PC-9 (cell line): Measurements from ENCODE around the gene BMF. TPM values are rescaled to one million over a fixed set of nuclear protein-coding genes. Genes with fewer than 3 reads are reported as not detected.

ENCODE experiments used
- BruUV-seq: library from RNA; stranded (reverse); fragments of 400-500 nt; replicated peaks from 2 replicates; lab custom pipeline; 2021; lab: Mats Ljungman, UMichigan
- CTCF ChIA-PET: fragments of 300-600 bp; sonication (Branson Sonifier 250); formaldehyde crosslinking; loops from one replicate; lab custom pipeline; 2022; ENCODE audit warnings: antibody characterized with exemption; lab: Charles Lee
- POLR2A ChIA-PET: fragments of 300-600 bp; sonication (Branson Sonifier 250); formaldehyde crosslinking; loops from one replicate; lab custom pipeline; 2022; ENCODE audit warnings: antibody characterized with exemption; ENCODE audit not compliant: unreplicated experiment; lab: Charles Lee
- DNase-seq, 2 experiments: peaks; one replicate each; pipeline versions ENCODE4 v3.0.0 to v3.0.0-alpha.2; 2015 to 2022; ENCODE audit warnings: mixed read lengths in 1 of 2
- H2AFZ ChIP-seq: fragments of 200-600 bp; sonication (generic); 2 replicates; pipeline ENCODE4 v1.8.1; 2017; ENCODE audit warnings: antibody characterized with exemption
- H3F3A ChIP-seq: fragments of 200-600 bp; sonication (generic); 2 replicates; pipeline ENCODE4 v1.8.1; 2017; ENCODE audit warnings: antibody characterized with exemption, mild to moderate bottlenecking, low read depth; ENCODE audit not compliant: insufficient read depth
- H3K27ac ChIP-seq: fragments of 200-600 bp; sonication (generic); 2 replicates; pipeline ENCODE4 v1.6.1; 2016; ENCODE audit warnings: mixed run types
- H3K27me3 ChIP-seq: fragments of 200-600 bp; sonication (generic); 2 replicates; pipeline ENCODE4 v1.6.1; 2016; ENCODE audit warnings: low read depth, mixed run types; ENCODE audit not compliant: insufficient read depth
- H3K36me3 ChIP-seq: fragments of 200-600 bp; sonication (generic); 2 replicates; pipeline ENCODE4 v1.6.1; 2016; ENCODE audit warnings: low read depth, mixed run types
- H3K4me1 ChIP-seq: fragments of 200-600 bp; sonication (generic); replicated peaks from 2 replicates; pipeline ENCODE4 v1.6.1; 2016; ENCODE audit warnings: mixed run types; ENCODE audit not compliant: insufficient read depth
- H3K4me2 ChIP-seq: fragments of 200-600 bp; sonication (generic); 2 replicates; pipeline ENCODE4 v1.6.1; 2017; ENCODE audit warnings: mixed run types
- H3K4me3 ChIP-seq: fragments of 200-600 bp; sonication (generic); 2 replicates; pipeline ENCODE4 v1.6.1; 2016; ENCODE audit warnings: mixed run types
- H3K79me2 ChIP-seq: fragments of 200-600 bp; sonication (generic); 2 replicates; pipeline ENCODE4 v1.6.1; 2017; ENCODE audit warnings: low read depth, mixed run types
- H3K9me2 ChIP-seq: fragments of 200-600 bp; sonication (generic); 2 replicates; pipeline ENCODE4 v1.8.1; 2017; ENCODE audit warnings: mild to moderate bottlenecking; ENCODE audit not compliant: insufficient read depth
- H3K9me3 ChIP-seq: fragments of 200-600 bp; sonication (generic); 2 replicates; pipeline ENCODE4 v1.8.1; 2016; ENCODE audit warnings: low read depth; ENCODE audit not compliant: insufficient read depth
- H4K20me1 ChIP-seq: fragments of 200-600 bp; sonication (generic); 2 replicates; pipeline ENCODE4 v1.8.1; 2017; ENCODE audit not compliant: insufficient read depth
- EZH2 ChIP-seq: fragments of 200-600 bp; sonication (generic); IDR thresholded peaks from 2 replicates; pipeline ENCODE4 v1.8.0; 2017; ENCODE audit warnings: antibody characterized with exemption, low read depth
- intact Hi-C: fragments of 100-400 bp; cut with micrococcal nuclease; formaldehyde crosslinking; loops from one replicate; pipeline ENCODE4 v1.10.0; 2022; ENCODE audit not compliant: unreplicated experiment
- total RNA-seq: library from RNA; stranded (reverse); gene quantifications from 2 replicates; pipeline ENCODE4 v1.2.3, GENCODE V29; 2021
- TF ChIP-seq, protein P1 (sequence below): fragments of 200-600 bp; sonication (generic); conservative IDR thresholded peaks from 2 replicates; pipeline ENCODE4 v1.6.1; 2017; ENCODE audit warnings: mixed run types, antibody characterized with exemption, mild to moderate bottlenecking, moderate library complexity

BMF gene
- total RNA-seq, 1 experiment from 2014 or later, result 11.0 TPM

DNA sequence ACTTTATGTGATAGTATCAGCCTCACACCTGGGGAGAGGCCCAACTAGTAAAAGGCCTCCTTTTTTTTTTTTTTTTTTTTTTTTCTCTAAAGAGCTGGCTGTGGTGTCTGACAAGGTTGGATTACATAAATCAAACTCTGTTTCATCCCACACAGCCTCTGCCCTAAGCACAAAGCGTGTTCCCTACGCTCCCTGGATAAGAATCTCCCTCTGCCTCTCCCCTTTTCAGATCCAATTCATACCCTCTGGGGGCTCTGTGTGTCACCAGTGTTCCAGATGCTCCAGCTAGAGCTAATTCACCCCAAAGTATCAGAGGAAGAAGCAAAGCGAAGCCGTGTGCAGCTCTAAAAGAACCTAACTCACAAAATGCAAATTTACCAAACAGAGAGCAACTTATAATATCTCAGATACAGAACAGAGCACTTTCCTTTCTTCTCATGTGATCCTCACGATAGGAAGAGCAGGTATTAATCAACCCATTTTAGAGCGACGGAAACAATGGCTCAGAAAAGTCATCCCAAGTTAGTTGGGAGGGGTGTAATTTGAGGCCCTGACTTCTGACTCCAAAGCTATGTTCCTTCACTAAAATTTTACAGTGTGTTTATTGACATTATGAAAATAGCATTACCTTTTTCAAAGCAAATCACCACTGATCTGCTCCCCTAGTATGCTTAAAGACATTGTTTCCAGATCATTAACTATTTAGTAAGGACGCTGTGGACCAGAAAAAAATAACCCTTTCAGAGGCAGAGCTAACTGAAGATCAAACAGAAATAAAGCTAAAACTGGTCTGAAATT, 12.4 kb downstream of the BMF start:
- no peak overlapping the region for H2AFZ ChIP-seq
- intact Hi-C loops, result no loop called here
- peaks cover 26% of the 10 kb centered on the region; the same call in 1 of the 2 replicates for H3F3A ChIP-seq
- H3K4me3 ChIP-seq, result no peak overlapping the region
- CTCF ChIA-PET, result interaction anchor here (0.6 kb wide), 1 partner anchor 41 kb away, joined by 3 read pairs; no protein-coding TSS in a partner anchor
- no peaks in the 10 kb centered on the region for H3K36me3 ChIP-seq
- no peaks in the 10 kb centered on the region for H3K79me2 ChIP-seq
- BruUV-seq, result no TSS peak
- H4K20me1 ChIP-seq, result no peaks in the 10 kb centered on the region
- no peaks in the 10 kb centered on the region for H3K9me2 ChIP-seq
- no peak overlapping the region for H3K27ac ChIP-seq
- peaks cover 62% of the 10 kb centered on the region for H3K4me1 ChIP-seq
- H3K27me3 ChIP-seq, result no peaks in the 10 kb centered on the region
- H3K9me3 ChIP-seq, result no peaks in the 10 kb centered on the region
- POLR2A ChIA-PET, result interaction anchor here (0.6 kb wide), 1 partner anchor 53 kb away, joined by 12 read pairs; no protein-coding TSS in a partner anchor
- DNase-seq, result no peak
- no peak overlapping the region for H3K4me2 ChIP-seq
- TF ChIP-seq, protein P1, sequence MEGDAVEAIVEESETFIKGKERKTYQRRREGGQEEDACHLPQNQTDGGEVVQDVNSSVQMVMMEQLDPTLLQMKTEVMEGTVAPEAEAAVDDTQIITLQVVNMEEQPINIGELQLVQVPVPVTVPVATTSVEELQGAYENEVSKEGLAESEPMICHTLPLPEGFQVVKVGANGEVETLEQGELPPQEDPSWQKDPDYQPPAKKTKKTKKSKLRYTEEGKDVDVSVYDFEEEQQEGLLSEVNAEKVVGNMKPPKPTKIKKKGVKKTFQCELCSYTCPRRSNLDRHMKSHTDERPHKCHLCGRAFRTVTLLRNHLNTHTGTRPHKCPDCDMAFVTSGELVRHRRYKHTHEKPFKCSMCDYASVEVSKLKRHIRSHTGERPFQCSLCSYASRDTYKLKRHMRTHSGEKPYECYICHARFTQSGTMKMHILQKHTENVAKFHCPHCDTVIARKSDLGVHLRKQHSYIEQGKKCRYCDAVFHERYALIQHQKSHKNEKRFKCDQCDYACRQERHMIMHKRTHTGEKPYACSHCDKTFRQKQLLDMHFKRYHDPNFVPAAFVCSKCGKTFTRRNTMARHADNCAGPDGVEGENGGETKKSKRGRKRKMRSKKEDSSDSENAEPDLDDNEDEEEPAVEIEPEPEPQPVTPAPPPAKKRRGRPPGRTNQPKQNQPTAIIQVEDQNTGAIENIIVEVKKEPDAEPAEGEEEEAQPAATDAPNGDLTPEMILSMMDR, result no peak
- no peak for TF ChIP-seq EZH2

DNA sequence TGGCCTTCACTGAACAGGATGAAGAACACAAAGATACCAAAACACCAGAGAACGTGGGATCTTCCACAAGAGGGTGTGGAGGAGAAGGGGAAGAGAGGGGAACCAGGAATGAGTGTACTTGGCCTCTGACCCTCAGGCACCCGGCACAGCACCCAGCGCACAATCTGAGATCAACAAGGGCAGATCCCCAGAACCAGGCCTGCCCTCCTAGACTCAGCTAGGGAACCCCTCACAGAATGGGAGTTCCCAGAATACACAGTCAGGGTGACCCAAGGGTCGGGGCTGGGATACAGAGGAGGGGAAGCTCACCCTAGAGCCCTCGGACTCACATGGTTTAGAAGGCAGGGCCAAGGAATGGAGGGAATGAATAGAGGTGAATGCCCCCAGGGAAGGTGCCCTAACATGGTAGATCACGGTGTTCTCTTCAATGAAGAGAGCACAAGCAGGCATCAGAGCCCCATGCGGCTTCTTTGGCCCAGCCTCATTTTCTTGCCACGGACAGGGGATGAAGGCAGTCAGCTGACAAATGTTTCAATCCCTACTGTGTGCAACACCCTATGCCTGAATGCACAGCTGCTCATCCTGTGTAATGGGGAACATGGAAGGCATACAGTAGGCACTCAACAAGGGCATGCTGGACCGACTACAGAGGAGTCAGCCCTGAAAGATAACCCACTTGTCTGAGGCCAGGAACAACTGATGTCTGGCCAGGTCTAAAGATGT, 13.1 kb downstream of the BMF start:
- ChIA-PET POLR2A (no interaction called here), CTCF (no interaction called here)
- H3K4me3 ChIP-seq, result no peak overlapping the region
- no peak for DNase-seq
- no peaks in the 10 kb centered on the region for H3K36me3 ChIP-seq
- H2AFZ ChIP-seq, result no peak overlapping the region
- H3F3A ChIP-seq, result peaks cover 26% of the 10 kb centered on the region; the same call in 1 of the 2 replicates
- no peaks in the 10 kb centered on the region for H3K79me2 ChIP-seq
- no peak for TF ChIP-seq EZH2
- TF ChIP-seq, protein P1, result no peak
- intact Hi-C loops, result no loop called here
- no peak overlapping the region for H3K27ac ChIP-seq
- H3K4me2 ChIP-seq, result no peak overlapping the region
- no TSS peak for BruUV-seq
- H4K20me1 ChIP-seq, result no peaks in the 10 kb centered on the region
- no peaks in the 10 kb centered on the region for H3K9me2 ChIP-seq
- no peaks in the 10 kb centered on the region for H3K27me3 ChIP-seq
- no peaks in the 10 kb centered on the region for H3K9me3 ChIP-seq
- H3K4me1 ChIP-seq, result peaks cover 54% of the 10 kb centered on the region

- ChIA-PET CTCF (no interaction called here), POLR2A (no interaction called here)
- H4K20me1 ChIP-seq, result no peaks in the 10 kb centered on the region
- H3K4me3 ChIP-seq, result no peak overlapping the region
- no peak for TF ChIP-seq EZH2
- TF ChIP-seq, protein P1, result no peak
- H3K27me3 ChIP-seq, result no peaks in the 10 kb centered on the region
- H3K4me2 ChIP-seq, result peak overlapping the region; percentile 54; the same call in 1 of the 2 replicates
- intact Hi-C loops, result no loop called here
- peaks cover 53% of the 10 kb centered on the region for H3K4me1 ChIP-seq
- no peaks in the 10 kb centered on the region for H3K79me2 ChIP-seq
- BruUV-seq, result no TSS peak
- H3F3A ChIP-seq, result peaks cover 24% of the 10 kb centered on the region; the same call in 1 of the 2 replicates
- no peaks in the 10 kb centered on the region for H3K9me2 ChIP-seq
- no peak overlapping the region for H2AFZ ChIP-seq
- H3K36me3 ChIP-seq, result no peaks in the 10 kb centered on the region
- no peaks in the 10 kb centered on the region for H3K9me3 ChIP-seq
- H3K27ac ChIP-seq, result no peak overlapping the region
- no peak for DNase-seq
Measured at GRCh38 chr15:40094156-40094555, 14.5 kb downstream of the BMF start.
